K562 (cell line): Measurements from ENCODE around the gene ASXL2. TPM values are rescaled to one million over a fixed set of nuclear protein-coding genes. Genes with fewer than 3 reads are reported as not detected.

Experiments used
- ASH1L ChIP-seq: fragments of 450-650 bp; IDR thresholded peaks from 2 replicates; pipeline ENCODE4 v1.6.1; 2018; ENCODE audit warnings: borderline replicate concordance, mild to moderate bottlenecking, low read depth; ENCODE audit not compliant: partially characterized antibody
- CBFA2T2 ChIP-seq: fragments of 450-650 bp; conservative IDR thresholded peaks from 2 replicates; pipeline ENCODE4 v1.6.1; 2017; ENCODE audit warnings: mild to moderate bottlenecking
- DMBX1 ChIP-seq: fragments of 250-450 bp; sonication (Bioruptor Pico); IDR thresholded peaks from 2 replicates; pipeline ENCODE4 v1.8.0; 2022; ENCODE audit warnings: inconsistent platforms, mild to moderate bottlenecking, moderate library complexity, borderline replicate concordance
- HDAC2 ChIP-seq: fragments of 450-650 bp; IDR thresholded peaks from 2 replicates; pipeline ENCODE4 v1.6.1; 2016; ENCODE audit warnings: mild to moderate bottlenecking
- MXI1 ChIP-seq: IDR thresholded peaks from 2 replicates; pipeline ENCODE4 v1.6.1; 2011; ENCODE audit warnings: low read depth, mild to moderate bottlenecking, improper control_type of control experiment, low read length
- PCBP1 ChIP-seq: fragments of 200-400 bp; formaldehyde crosslinking; IDR thresholded peaks from 2 replicates; pipeline ENCODE4 v1.6.1; 2018; ENCODE audit warnings: mild to moderate bottlenecking, low read depth, low read length; ENCODE audit not compliant: poor library complexity, severe bottlenecking
- TRIM24 ChIP-seq, 2 experiments: fragments of 450-650 bp; IDR thresholded peaks; 2 replicates each; pipeline ENCODE4 v1.6.1; 2016
- ZNF253 ChIP-seq: fragments of 250-450 bp; sonication (Bioruptor Pico); conservative IDR thresholded peaks from 2 replicates; pipeline ENCODE4 v1.6.1; 2021; ENCODE audit warnings: mild to moderate bottlenecking
- ZNF707 ChIP-seq: fragments of 250-450 bp; sonication (Bioruptor Pico); conservative IDR thresholded peaks from 2 replicates; pipeline ENCODE4 v1.8.0; 2022; ENCODE audit warnings: inconsistent platforms, mild to moderate bottlenecking, moderate library complexity
- polyA plus RNA-seq, 8 experiments: library from polyadenylated mRNA; depleted of rRNA in 4 of 8; stranded (reverse) in 5 of 8; unstranded in 3 of 8; fragments of >200 nt; fragmentation: Nextera tagmentation in 2 of 8; fragmentation: Illumina TruSeq in 1 of 8; extraction: Ambion mirVana in 2 of 8; extraction: Trizol in 1 of 8; gene quantifications; 2 replicates each; pipeline versions ENCODE4 v1.2.1 to v1.2.3, GENCODE V29; 2011 to 2014; ENCODE audit warnings: inconsistent platforms in 1 of 8, missing spikeins in 1 of 8
- small RNA-seq: library from RNA; depleted of rRNA; stranded (forward); fragments of <200 nt; gene quantifications from one replicate; pipeline ENCODE3, GENCODE V24; 2014
- total RNA-seq, 7 experiments: library from RNA; depleted of rRNA in 6 of 7; stranded (reverse); fragments of >200 nt in 6 of 7; fragmentation: Illumina TruSeq in 2 of 7; extraction: Trizol in 2 of 7; gene quantifications; 2 replicates each; pipeline versions ENCODE4 v1.2.1 to v1.2.3, GENCODE V29; 2011 to 2021; ENCODE audit warnings: low replicate concordance in 1 of 7
- TF ChIP-seq, protein P1 (sequence below): fragments of 450-650 bp; IDR thresholded peaks from 2 replicates; pipeline ENCODE4 v1.6.1; 2014; ENCODE audit warnings: low read depth, mild to moderate bottlenecking, moderate library complexity, borderline replicate concordance
- TF ChIP-seq, protein P2 (sequence below): fragments of 250-450 bp; sonication (Bioruptor Pico); IDR thresholded peaks from 2 replicates; pipeline ENCODE4 v1.8.0; 2021; ENCODE audit warnings: mild to moderate bottlenecking, moderate library complexity

Gene ASXL2
- total and polyA plus RNA-seq, 9 of the 15 experiments (the other 6 are each of a cell fraction or from before 2014, with no cell fraction given), result 2.2 to 25.9 (median 9.0) TPM

DNA sequence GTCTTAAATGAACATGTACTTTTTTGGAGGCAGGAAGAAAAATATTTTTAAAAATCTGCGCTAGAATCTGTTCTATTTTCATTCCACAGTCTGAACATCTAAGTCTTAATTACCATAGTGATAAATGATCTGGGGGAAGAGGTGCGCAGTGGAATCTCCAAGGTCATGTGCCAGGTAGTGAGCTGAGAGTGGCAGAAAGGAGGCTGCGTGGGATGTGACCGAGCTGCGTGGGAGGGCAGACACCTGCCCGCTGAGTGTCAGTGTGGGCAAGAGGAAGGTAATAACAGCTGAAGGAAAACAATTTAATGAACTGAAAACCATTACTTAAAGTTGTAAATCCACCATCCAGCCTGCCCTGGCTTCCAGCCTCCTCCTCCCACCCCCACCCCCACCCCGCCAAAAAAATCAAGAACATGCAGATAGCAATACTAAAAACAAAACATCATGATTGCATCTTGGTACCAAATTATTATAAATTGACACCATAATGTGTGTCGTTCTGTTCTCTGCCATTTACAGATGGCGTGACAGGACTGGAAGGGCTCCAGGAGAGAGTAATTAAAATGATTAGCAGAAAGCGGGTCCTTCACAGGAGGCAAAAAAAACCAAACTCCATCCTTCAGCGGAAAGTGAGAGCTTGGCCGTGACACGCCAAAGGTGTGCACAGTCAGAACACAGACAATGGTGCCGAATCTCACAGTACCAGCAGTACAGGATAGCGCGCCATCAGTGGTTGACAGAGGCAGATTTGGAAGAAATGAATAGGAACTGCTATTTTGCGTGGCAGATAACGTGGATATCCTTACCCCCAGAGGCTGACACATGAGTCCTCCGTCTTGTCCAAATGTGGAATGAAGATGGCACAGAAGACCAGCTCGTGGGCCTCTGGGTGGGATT is 193.5 kb downstream of the ASXL2 start (continued):
- TF ChIP-seq, protein P1, sequence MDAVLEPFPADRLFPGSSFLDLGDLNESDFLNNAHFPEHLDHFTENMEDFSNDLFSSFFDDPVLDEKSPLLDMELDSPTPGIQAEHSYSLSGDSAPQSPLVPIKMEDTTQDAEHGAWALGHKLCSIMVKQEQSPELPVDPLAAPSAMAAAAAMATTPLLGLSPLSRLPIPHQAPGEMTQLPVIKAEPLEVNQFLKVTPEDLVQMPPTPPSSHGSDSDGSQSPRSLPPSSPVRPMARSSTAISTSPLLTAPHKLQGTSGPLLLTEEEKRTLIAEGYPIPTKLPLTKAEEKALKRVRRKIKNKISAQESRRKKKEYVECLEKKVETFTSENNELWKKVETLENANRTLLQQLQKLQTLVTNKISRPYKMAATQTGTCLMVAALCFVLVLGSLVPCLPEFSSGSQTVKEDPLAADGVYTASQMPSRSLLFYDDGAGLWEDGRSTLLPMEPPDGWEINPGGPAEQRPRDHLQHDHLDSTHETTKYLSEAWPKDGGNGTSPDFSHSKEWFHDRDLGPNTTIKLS, result no peak
- TF ChIP-seq CBFA2T2, result no peak
- no peak for TF ChIP-seq HDAC2
- TF ChIP-seq MXI1, result no peak
- TF ChIP-seq PCBP1, result no peak
- TF ChIP-seq ZNF253, result no peak
- no peak for TF ChIP-seq ASH1L
- TF ChIP-seq, protein P2, sequence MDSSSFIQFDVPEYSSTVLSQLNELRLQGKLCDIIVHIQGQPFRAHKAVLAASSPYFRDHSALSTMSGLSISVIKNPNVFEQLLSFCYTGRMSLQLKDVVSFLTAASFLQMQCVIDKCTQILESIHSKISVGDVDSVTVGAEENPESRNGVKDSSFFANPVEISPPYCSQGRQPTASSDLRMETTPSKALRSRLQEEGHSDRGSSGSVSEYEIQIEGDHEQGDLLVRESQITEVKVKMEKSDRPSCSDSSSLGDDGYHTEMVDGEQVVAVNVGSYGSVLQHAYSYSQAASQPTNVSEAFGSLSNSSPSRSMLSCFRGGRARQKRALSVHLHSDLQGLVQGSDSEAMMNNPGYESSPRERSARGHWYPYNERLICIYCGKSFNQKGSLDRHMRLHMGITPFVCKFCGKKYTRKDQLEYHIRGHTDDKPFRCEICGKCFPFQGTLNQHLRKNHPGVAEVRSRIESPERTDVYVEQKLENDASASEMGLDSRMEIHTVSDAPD (CRISPR knock-in tag), result no peak
- TF ChIP-seq ZNF707 (CRISPR knock-in tag), result no peak
- no peak for TF ChIP-seq DMBX1
- TF ChIP-seq TRIM24 (IDR thresholded peaks at IDR 0.05), result no peak

Small RNA genes lying within 50 kb of the gene (small RNA-seq; reads per million reads assigned to genes)
- gene NDUFB4P4, result not detected
- gene RF00019, result not detected

Other genes starting within 250 kb of the ASXL2 start
- gene DTNB, start 204.9 kb downstream of the ASXL2 start, total RNA-seq (2014; rRNA removed), result 0.12 and 0.77 TPM in 2 replicates
- gene DTNB, start 204.9 kb downstream of the ASXL2 start, total RNA-seq (2014; rRNA removed; fragmentation: Illumina TruSeq; extraction: Trizol), result 0.33 and 0.70 TPM in 2 replicates
- 0.49 TPM in 1 of 2 replicates, not detected in the other for gene DTNB, start 204.9 kb downstream of the ASXL2 start, total RNA-seq (2015; rRNA removed; fragmentation: Illumina TruSeq; extraction: Trizol)
- gene DTNB, start 204.9 kb downstream of the ASXL2 start, total RNA-seq (2021), result 0.81 and 0.82 TPM in 2 replicates
- 1.1 and 2.0 TPM in 2 replicates for gene DTNB, start 204.9 kb downstream of the ASXL2 start, polyA plus RNA-seq (2011; rRNA removed)
- 0.65 and 0.75 TPM in 2 replicates for gene DTNB, start 204.9 kb downstream of the ASXL2 start, polyA plus RNA-seq (2014; fragmentation: Illumina TruSeq; extraction: Trizol)
- under 1 TPM in 1 of 2 experiments, not detected in 1; 0.18 TPM for gene DTNB, start 204.9 kb downstream of the ASXL2 start, polyA plus RNA-seq (2014; fragmentation: Nextera tagmentation; extraction: Ambion mirVana)
- 0.08 and 0.81 TPM in 2 replicates for gene DTNB, start 204.9 kb downstream of the ASXL2 start, polyA plus RNA-seq (2014; rRNA removed)
- gene KIF3C, start 104.0 kb upstream of the ASXL2 start, total RNA-seq (2014; rRNA removed), result 3.3 and 5.9 TPM in 2 replicates
- 1.9 and 2.1 TPM in 2 replicates for gene KIF3C, start 104.0 kb upstream of the ASXL2 start, total RNA-seq (2014; rRNA removed; fragmentation: Illumina TruSeq; extraction: Trizol)
- gene KIF3C, start 104.0 kb upstream of the ASXL2 start, total RNA-seq (2015; rRNA removed; fragmentation: Illumina TruSeq; extraction: Trizol), result 1.6 and 1.8 TPM in 2 replicates
- gene KIF3C, start 104.0 kb upstream of the ASXL2 start, total RNA-seq (2021), result 6.1 and 6.7 TPM in 2 replicates
- gene KIF3C, start 104.0 kb upstream of the ASXL2 start, polyA plus RNA-seq (2011; rRNA removed), result 3.1 and 3.3 TPM in 2 replicates
- 4.0 and 5.0 TPM in 2 replicates for gene KIF3C, start 104.0 kb upstream of the ASXL2 start, polyA plus RNA-seq (2014; fragmentation: Illumina TruSeq; extraction: Trizol)
- under 1 TPM; 0.69 to 0.88 TPM for gene KIF3C, start 104.0 kb upstream of the ASXL2 start, polyA plus RNA-seq (2014; fragmentation: Nextera tagmentation; extraction: Ambion mirVana)
- gene KIF3C, start 104.0 kb upstream of the ASXL2 start, polyA plus RNA-seq (2014; rRNA removed), result 3.3 and 3.4 TPM in 2 replicates
- gene RAB10, start 155.6 kb upstream of the ASXL2 start, total RNA-seq (2014; rRNA removed), result 116 and 159 TPM in 2 replicates
- 149 and 158 TPM in 2 replicates for gene RAB10, start 155.6 kb upstream of the ASXL2 start, total RNA-seq (2014; rRNA removed; fragmentation: Illumina TruSeq; extraction: Trizol)
- 145 and 157 TPM in 2 replicates for gene RAB10, start 155.6 kb upstream of the ASXL2 start, total RNA-seq (2015; rRNA removed; fragmentation: Illumina TruSeq; extraction: Trizol)
- gene RAB10, start 155.6 kb upstream of the ASXL2 start, total RNA-seq (2021), result 166 and 176 TPM in 2 replicates
- 96.0 and 147 TPM in 2 replicates for gene RAB10, start 155.6 kb upstream of the ASXL2 start, polyA plus RNA-seq (2011; rRNA removed)
- 134 and 214 TPM in 2 replicates for gene RAB10, start 155.6 kb upstream of the ASXL2 start, polyA plus RNA-seq (2014; fragmentation: Illumina TruSeq; extraction: Trizol)
- 10 to 100 TPM; 25.1 to 35.7 TPM for gene RAB10, start 155.6 kb upstream of the ASXL2 start, polyA plus RNA-seq (2014; fragmentation: Nextera tagmentation; extraction: Ambion mirVana)
- 148 and 197 TPM in 2 replicates for gene RAB10, start 155.6 kb upstream of the ASXL2 start, polyA plus RNA-seq (2014; rRNA removed)